DMS114 treated with DMSO at 0.1 percent for 48 hours (cell line): Measurements from ENCODE around the gene LRSAM1.

Experiments
- DNase-seq: peaks from one replicate; lab custom pipeline; 2025; ENCODE audit not compliant: unreplicated experiment; lab: John Stamatoyannopoulos, UW

The LRSAM1 gene

GRCh38 chr9:127548352-127548881, 97.1 kb downstream of the LRSAM1 start:
- DNase-seq, result no peak

DNA sequence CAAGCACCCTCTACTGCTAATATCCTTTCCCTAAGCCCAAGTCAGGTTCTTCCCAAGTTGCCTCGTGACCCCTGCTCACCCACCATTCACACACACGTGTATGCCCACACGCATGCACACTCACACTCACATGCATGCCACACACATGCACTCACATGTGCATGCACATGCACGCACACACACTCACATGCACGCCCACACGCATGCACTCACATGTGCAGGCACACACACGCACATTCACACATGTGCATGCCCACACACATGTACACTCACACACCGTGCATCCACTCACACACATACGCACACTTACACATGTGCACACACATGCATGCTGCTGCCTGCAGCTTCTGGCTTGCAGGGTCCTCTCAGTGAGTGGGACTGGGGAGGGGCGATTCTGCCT, 97.9 kb downstream of the LRSAM1 start:
- no peak for DNase-seq

- no peak for DNase-seq
These were observed 98.4 kb downstream of the LRSAM1 start for GRCh38 chr9:127549751-127550150.

DNA sequence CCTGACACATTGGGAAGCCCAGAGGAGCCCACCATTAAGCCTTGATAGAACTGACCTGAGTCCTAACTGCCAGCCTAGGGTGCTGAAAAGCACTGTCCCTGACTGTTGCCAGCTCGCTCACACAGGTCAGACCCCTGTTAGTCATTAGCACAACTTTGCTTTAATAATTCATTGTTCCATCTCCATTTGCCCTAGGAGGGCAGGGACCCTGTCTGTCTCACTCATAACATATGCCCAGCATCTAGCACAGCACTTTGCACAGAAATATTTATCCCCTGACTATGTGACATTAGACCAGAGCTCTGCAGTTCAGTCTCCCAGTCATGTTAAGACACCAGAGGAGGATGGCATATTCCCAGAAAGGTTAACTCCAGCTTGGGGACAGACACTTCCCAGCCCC, 99.0 kb downstream of the LRSAM1 start:
- no peak for DNase-seq

GRCh38 chr9:127550751-127551150, 99.4 kb downstream of the LRSAM1 start:
- no peak for DNase-seq
